Dedifferentiated amniotic fluid mesenchymal stem cell (primary cell): Measurements from ENCODE around the gene RNF44.

Experiments
- DNase-seq: peaks from one replicate; pipeline ENCODE4 v3.0.0-alpha.2; 2016; ENCODE audit errors: extremely low spot score

Gene RNF44

GRCh38 chr5:176536902-176537553, at the start of gene RNF44:
Gene RNF44, minus strand, starts transcription at chr5:176537402. Its CDS starts 4,930 bp downstream, at chr5:176532472.
- peak; percentile 95 for DNase-seq

- no peak for DNase-seq
Observed at GRCh38 chr5:176583076-176583475, 45.9 kb upstream of the RNF44 start.

GRCh38 chr5:176581361-176581760, 44.2 kb upstream of the RNF44 start:
- DNase-seq: no peak

- no peak for DNase-seq
Observed at GRCh38 chr5:176579323-176579722, 42.1 kb upstream of the RNF44 start.

GRCh38 chr5:176578391-176578808, 41.2 kb upstream of the RNF44 start:
- DNase-seq: no peak

- no peak for DNase-seq
Observed at GRCh38 chr5:176577312-176578176, 40.3 kb upstream of the RNF44 start.

GRCh38 chr5:176575488-176576422, 38.6 kb upstream of the RNF44 start:
- DNase-seq: no peak

- no peak for DNase-seq
Observed at GRCh38 chr5:176575066-176575465, 37.9 kb upstream of the RNF44 start.

- DNase-seq: no peak
Observed at GRCh38 chr5:176574297-176574591, 37.0 kb upstream of the RNF44 start.

GRCh38 chr5:176573564-176574296, 36.5 kb upstream of the RNF44 start:
- DNase-seq: peak; percentile 24

GRCh38 chr5:176570044-176570443, 32.8 kb upstream of the RNF44 start:
- DNase-seq: no peak

- no peak for DNase-seq
Observed at GRCh38 chr5:176568657-176569056, 31.5 kb upstream of the RNF44 start.

GRCh38 chr5:176565760-176566288, 28.6 kb upstream of the RNF44 start:
- no peak for DNase-seq

- no peak for DNase-seq
Observed at GRCh38 chr5:176564002-176564401, 26.8 kb upstream of the RNF44 start.

GRCh38 chr5:176562189-176562588, 25.0 kb upstream of the RNF44 start:
- DNase-seq: no peak

- no peak for DNase-seq
Observed at GRCh38 chr5:176561259-176561658, 24.1 kb upstream of the RNF44 start.

- no peak for DNase-seq
Observed at GRCh38 chr5:176560364-176560763, 23.2 kb upstream of the RNF44 start.

- DNase-seq: no peak
Observed at GRCh38 chr5:176559683-176560082, 22.5 kb upstream of the RNF44 start.

- DNase-seq: no peak
Observed at GRCh38 chr5:176557846-176558245, 20.6 kb upstream of the RNF44 start.

- no peak for DNase-seq
Observed at GRCh38 chr5:176553260-176554085, 16.3 kb upstream of the RNF44 start.
